K562 (cell line): ENCODE results near the gene PRKAR2B. TPM values are rescaled to one million over a fixed set of nuclear protein-coding genes. Genes with fewer than 3 reads are reported as not detected.

Experiments used
- AFF1 ChIP-seq, 2 experiments: fragments of 450-650 bp; IDR thresholded peaks; 2 replicates each; pipeline ENCODE4 v1.6.1; 2018; ENCODE audit warnings: mild to moderate bottlenecking in 2 of 2, low read depth in 1 of 2; ENCODE audit not compliant: partially characterized antibody in 2 of 2
- ARNT ChIP-seq, 2 experiments: fragments of 450-650 bp; IDR thresholded peaks; 2 replicates each; pipeline ENCODE4 v1.6.1; 2016; ENCODE audit warnings: mild to moderate bottlenecking in 1 of 2
- BRD9 ChIP-seq: fragments of 450-650 bp; IDR thresholded peaks from 2 replicates; pipeline ENCODE4 v1.6.1; 2018; ENCODE audit warnings: low read depth; ENCODE audit not compliant: partially characterized antibody
- CBX8 ChIP-seq: fragments of 200-600 bp; sonication (generic); IDR thresholded peaks from 2 replicates; pipeline ENCODE4 v1.6.1; 2012; ENCODE audit warnings: borderline replicate concordance, mixed run types, low read depth, mild to moderate bottlenecking, moderate library complexity, mixed read lengths, low read length, control low read depth, inconsistent platforms; ENCODE audit not compliant: poor library complexity, severe bottlenecking; ENCODE audit errors: extremely low read depth
- FOXJ2 ChIP-seq: fragments of 200-800 bp; sonication (Bioruptor generic); IDR thresholded peaks from 2 replicates; pipeline ENCODE4 v1.6.1; 2016; ENCODE audit warnings: missing genetic modification characterization, missing compliant biosample characterization
- HNRNPK ChIP-seq: fragments of 200-400 bp; formaldehyde crosslinking; IDR thresholded peaks from one replicate; pipeline ENCODE4 v1.6.1; 2018; ENCODE audit warnings: mild to moderate bottlenecking, low read depth, low read length; ENCODE audit not compliant: poor library complexity, severe bottlenecking
- HNRNPLL ChIP-seq: fragments of 200-400 bp; formaldehyde crosslinking; IDR thresholded peaks from 2 replicates; pipeline ENCODE4 v1.6.1; 2017; ENCODE audit warnings: low read length, low read depth, mild to moderate bottlenecking; ENCODE audit not compliant: poor library complexity, severe bottlenecking
- HOMEZ ChIP-seq: fragments of 250-450 bp; sonication (Bioruptor Pico); IDR thresholded peaks from 2 replicates; pipeline ENCODE4 v1.4.0; 2020; ENCODE audit warnings: mild to moderate bottlenecking, moderate library complexity
- KLF1 ChIP-seq: fragments of 450-650 bp; IDR thresholded peaks from 2 replicates; pipeline ENCODE4 v1.6.1; 2016; ENCODE audit warnings: missing genetic modification characterization, missing compliant biosample characterization
- MBD1 ChIP-seq: fragments of 250-450 bp; sonication (Bioruptor Pico); IDR thresholded peaks from 2 replicates; pipeline ENCODE4 v1.8.0; 2022; ENCODE audit warnings: inconsistent platforms
- MXI1 ChIP-seq: IDR thresholded peaks from 2 replicates; pipeline ENCODE4 v1.6.1; 2011; ENCODE audit warnings: low read depth, mild to moderate bottlenecking, improper control_type of control experiment, low read length
- NFE2 ChIP-seq: IDR thresholded peaks from 2 replicates; pipeline ENCODE4 v1.6.1; 2014; ENCODE audit warnings: antibody characterized with exemption, low read depth
- PKNOX1 ChIP-seq: fragments of 450-650 bp; IDR thresholded peaks from 2 replicates; pipeline ENCODE4 v1.6.1; 2016
- RBM15 ChIP-seq: fragments of 200-400 bp; formaldehyde crosslinking; IDR thresholded peaks from 2 replicates; pipeline ENCODE4 v1.6.1; 2018; ENCODE audit warnings: mild to moderate bottlenecking, low read length, moderate library complexity; ENCODE audit not compliant: insufficient read depth
- SMAD2 ChIP-seq: fragments of 150-350 bp; IDR thresholded peaks from 2 replicates; pipeline ENCODE4 v1.6.1; 2014; ENCODE audit warnings: low read depth, mild to moderate bottlenecking, low read length
- TCF3 ChIP-seq: sonication (generic); formaldehyde crosslinking; IDR thresholded peaks from 2 replicates; pipeline ENCODE4 v1.4.0; 2020; ENCODE audit warnings: mild to moderate bottlenecking, missing genetic modification reagents
- ZNF146 ChIP-seq: IDR thresholded peaks from one replicate; pipeline ENCODE4 v1.6.1; 2018; ENCODE audit warnings: missing compliant biosample characterization; ENCODE audit not compliant: unreplicated experiment
- ZNF444 ChIP-seq: fragments of 250-450 bp; sonication (Bioruptor Pico); IDR thresholded peaks from 2 replicates; pipeline ENCODE4 v1.4.0; 2020; ENCODE audit warnings: mild to moderate bottlenecking, moderate library complexity
- ZSCAN29 ChIP-seq: fragments of 450-650 bp; IDR thresholded peaks from 2 replicates; pipeline ENCODE4 v1.6.1; 2017
- polyA plus RNA-seq, 8 experiments: library from polyadenylated mRNA; depleted of rRNA in 4 of 8; stranded (reverse) in 5 of 8; unstranded in 3 of 8; fragments of >200 nt; fragmentation: Nextera tagmentation in 2 of 8; fragmentation: Illumina TruSeq in 1 of 8; extraction: Ambion mirVana in 2 of 8; extraction: Trizol in 1 of 8; gene quantifications; 2 replicates each; pipeline versions ENCODE4 v1.2.1 to v1.2.3, GENCODE V29; 2011 to 2014; ENCODE audit warnings: inconsistent platforms in 1 of 8, missing spikeins in 1 of 8
- total RNA-seq, 7 experiments: library from RNA; depleted of rRNA in 6 of 7; stranded (reverse); fragments of >200 nt in 6 of 7; fragmentation: Illumina TruSeq in 2 of 7; extraction: Trizol in 2 of 7; gene quantifications; 2 replicates each; pipeline versions ENCODE4 v1.2.1 to v1.2.3, GENCODE V29; 2011 to 2021; ENCODE audit warnings: low replicate concordance in 1 of 7

The PRKAR2B gene
- total and polyA plus RNA-seq, 9 of the 15 experiments (the other 6 are each of a cell fraction or from before 2014, with no cell fraction given) = 59.0 to 173 (median 129) TPM

GRCh38 chr7:107017965-107018719, 26.4 kb upstream of the PRKAR2B start (continued):
- TF ChIP-seq AFF1 (IDR thresholded peaks at IDR 0.05; ENCODE audit: low read depth in 1 of 2, partially characterized antibody in 2 of 2) (peak; percentile 19 to 36), MBD1 (CRISPR knock-in tag) (no peak), MXI1 (no peak), HNRNPK (no peak), BRD9 (no peak), HOMEZ (no peak), FOXJ2 (tag) (peak; percentile 66), KLF1 (tag) (no peak), NFE2 (no peak), ARNT (IDR thresholded peaks at IDR 0.05) (no peak; a peak in 1 of 4 replicates), CBX8 (no peak), ZNF444 (CRISPR knock-in tag) (no peak), HNRNPLL (no peak), SMAD2 (no peak), ZNF146 (CRISPR knock-in tag) (no peak), RBM15 (no peak), TCF3 (peak; percentile 41; the same call in 1 of the 2 replicates), ZSCAN29 (no peak), PKNOX1 (peak; percentile 63)
